Tibial nerve (tissue), 4 donors: ENCODE measurements around the gene SLC39A6.
"Not testable (repeated sequence)": the region's sequence is repeated elsewhere in the genome, so short reads cannot be mapped to it uniquely, and the experiment has no call there.

Source experiments
- EP300 ChIP-seq, 2 donors: sonication (generic); formaldehyde crosslinking; IDR thresholded peaks; one replicate each; pipeline ENCODE4 v1.6.1; 2017; ENCODE audit warnings: antibody characterized with exemption in 2 of 2, mild to moderate bottlenecking in 1 of 2
- TF ChIP-seq, protein P1 (sequence below), 5 experiments: fragments of 200-600 bp in 3 of 5; fragments of 450-650 bp in 2 of 5; sonication (generic) in 3 of 5; IDR thresholded peaks; one replicate each; pipeline ENCODE4 v1.5.1; 2016 to 2019; ENCODE audit warnings: antibody characterized with exemption in 5 of 5, mild to moderate bottlenecking in 3 of 5, moderate library complexity in 2 of 5

GRCh38 chr18:36081118-36081517, 48.0 kb downstream of the SLC39A6 start:
- not testable (repeated sequence) for TF ChIP-seq EP300 (IDR thresholded peaks at IDR 0.05)
- TF ChIP-seq, protein P1, sequence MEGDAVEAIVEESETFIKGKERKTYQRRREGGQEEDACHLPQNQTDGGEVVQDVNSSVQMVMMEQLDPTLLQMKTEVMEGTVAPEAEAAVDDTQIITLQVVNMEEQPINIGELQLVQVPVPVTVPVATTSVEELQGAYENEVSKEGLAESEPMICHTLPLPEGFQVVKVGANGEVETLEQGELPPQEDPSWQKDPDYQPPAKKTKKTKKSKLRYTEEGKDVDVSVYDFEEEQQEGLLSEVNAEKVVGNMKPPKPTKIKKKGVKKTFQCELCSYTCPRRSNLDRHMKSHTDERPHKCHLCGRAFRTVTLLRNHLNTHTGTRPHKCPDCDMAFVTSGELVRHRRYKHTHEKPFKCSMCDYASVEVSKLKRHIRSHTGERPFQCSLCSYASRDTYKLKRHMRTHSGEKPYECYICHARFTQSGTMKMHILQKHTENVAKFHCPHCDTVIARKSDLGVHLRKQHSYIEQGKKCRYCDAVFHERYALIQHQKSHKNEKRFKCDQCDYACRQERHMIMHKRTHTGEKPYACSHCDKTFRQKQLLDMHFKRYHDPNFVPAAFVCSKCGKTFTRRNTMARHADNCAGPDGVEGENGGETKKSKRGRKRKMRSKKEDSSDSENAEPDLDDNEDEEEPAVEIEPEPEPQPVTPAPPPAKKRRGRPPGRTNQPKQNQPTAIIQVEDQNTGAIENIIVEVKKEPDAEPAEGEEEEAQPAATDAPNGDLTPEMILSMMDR (IDR thresholded peaks at IDR 0.05) = not testable (repeated sequence)
